Thyroid gland (tissue), 4 donors: Measurements from ENCODE around the gene SP140.

Source experiments
- POLR2A ChIP-seq, 2 donors: fragments of 450-650 bp; IDR thresholded peaks; one replicate each; pipeline ENCODE4 v1.6.1; 2017; ENCODE audit warnings: antibody characterized with exemption in 2 of 2, mild to moderate bottlenecking in 2 of 2, moderate library complexity in 1 of 2
- TF ChIP-seq, protein P1 (sequence below), 6 experiments: fragments of 200-600 bp in 3 of 6; fragments of 450-650 bp in 3 of 6; sonication (generic) in 3 of 6; IDR thresholded peaks; one replicate each; pipeline ENCODE4 v1.5.1; 2016 to 2019; ENCODE audit warnings: antibody characterized with exemption in 6 of 6, mild to moderate bottlenecking in 2 of 6, inconsistent platforms in 1 of 6, moderate library complexity in 1 of 6

GRCh38 chr2:230205034-230205433 lies 20.5 kb upstream of the SP140 start:
- TF ChIP-seq, protein P1, sequence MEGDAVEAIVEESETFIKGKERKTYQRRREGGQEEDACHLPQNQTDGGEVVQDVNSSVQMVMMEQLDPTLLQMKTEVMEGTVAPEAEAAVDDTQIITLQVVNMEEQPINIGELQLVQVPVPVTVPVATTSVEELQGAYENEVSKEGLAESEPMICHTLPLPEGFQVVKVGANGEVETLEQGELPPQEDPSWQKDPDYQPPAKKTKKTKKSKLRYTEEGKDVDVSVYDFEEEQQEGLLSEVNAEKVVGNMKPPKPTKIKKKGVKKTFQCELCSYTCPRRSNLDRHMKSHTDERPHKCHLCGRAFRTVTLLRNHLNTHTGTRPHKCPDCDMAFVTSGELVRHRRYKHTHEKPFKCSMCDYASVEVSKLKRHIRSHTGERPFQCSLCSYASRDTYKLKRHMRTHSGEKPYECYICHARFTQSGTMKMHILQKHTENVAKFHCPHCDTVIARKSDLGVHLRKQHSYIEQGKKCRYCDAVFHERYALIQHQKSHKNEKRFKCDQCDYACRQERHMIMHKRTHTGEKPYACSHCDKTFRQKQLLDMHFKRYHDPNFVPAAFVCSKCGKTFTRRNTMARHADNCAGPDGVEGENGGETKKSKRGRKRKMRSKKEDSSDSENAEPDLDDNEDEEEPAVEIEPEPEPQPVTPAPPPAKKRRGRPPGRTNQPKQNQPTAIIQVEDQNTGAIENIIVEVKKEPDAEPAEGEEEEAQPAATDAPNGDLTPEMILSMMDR (IDR thresholded peaks at IDR 0.05), result no peak
- no peak for TF ChIP-seq POLR2A (IDR thresholded peaks at IDR 0.05)
